Measurements from ENCODE around the gene TRMT61A. TPM values are rescaled to one million over a fixed set of nuclear protein-coding genes. Genes with fewer than 3 reads are reported as not detected.

TRMT61A gene
- total and polyA plus RNA-seq, 2 donors (not counting 3 experiments of a cell fraction or from before 2014, with no cell fraction given), result 6.8 to 10.6 TPM

DNA sequence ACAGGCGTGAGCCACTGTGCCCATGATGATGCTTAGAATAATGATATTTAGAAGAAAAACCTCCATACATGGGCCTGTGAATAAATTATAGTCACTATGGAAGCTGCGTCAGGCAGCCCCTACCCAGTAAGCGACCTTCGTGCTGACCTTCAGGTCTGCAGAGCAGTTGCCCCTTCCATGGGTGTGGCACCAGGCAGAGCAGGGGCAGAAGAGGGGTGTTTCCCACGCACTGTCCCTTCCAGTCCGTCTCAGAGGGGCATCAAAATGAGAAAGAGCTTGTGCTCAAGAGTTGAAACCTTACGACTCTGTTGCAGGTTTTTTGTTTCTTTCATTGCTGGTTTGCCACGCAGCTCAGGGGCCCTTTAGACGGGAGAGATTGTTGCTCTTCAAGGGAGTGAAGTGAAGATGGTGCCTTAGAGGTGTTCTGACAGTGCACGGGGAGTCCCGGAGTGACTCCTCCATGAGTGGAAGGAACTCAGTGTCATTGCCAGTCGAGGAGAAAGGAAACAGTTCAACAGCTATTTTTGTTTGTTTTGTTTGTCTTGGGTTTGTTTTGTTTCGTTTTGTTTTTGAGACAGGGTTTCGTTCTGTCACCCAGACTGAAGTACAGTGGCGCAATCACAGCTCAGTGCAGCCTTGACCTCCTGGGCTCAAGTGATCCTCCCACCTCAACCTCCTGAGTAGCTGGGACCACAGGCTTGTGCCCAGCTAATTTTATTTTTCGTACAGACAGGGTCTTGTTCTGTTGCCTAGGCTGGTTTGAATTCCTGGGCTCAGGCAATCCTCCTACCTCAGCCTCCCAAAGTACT is 20.3 kb upstream of the TRMT61A start:
- H3K79me2 ChIP-seq (ENCODE audit: control insufficient read depth, insufficient read depth, low read length), result no peaks in the 10 kb centered on the region
- H4K20me1 ChIP-seq (replicated peaks; ENCODE audit: control insufficient read depth, extremely low read depth, insufficient read depth, low read length), result no peaks in the 10 kb centered on the region
- DNase-seq (ENCODE audit: low read depth, low spot score) (no peak), FAIRE-seq (no peak)
- no peaks in the 10 kb centered on the region for H3K9me3 ChIP-seq (replicated peaks; ENCODE audit: control insufficient read depth, insufficient read depth, low read length)
- dilution Hi-C loops (cut with MboI; ENCODE audit: extremely low pct_ligation_motif_present, low sequenced_read_pairs) (no loop called here), intact Hi-C loops (cut with micrococcal nuclease) (no loop called here)
- H3K4me3 ChIP-seq (replicated peaks in 1 of 3; ENCODE audit: insufficient read depth in 1 of 3, low read depth in 1 of 3, low read length in 3 of 3), result no peak overlapping the region
- no peak overlapping the region for H3K9ac ChIP-seq (replicated peaks; ENCODE audit: extremely low read depth, insufficient read depth, low read length)
- H3K27me3 ChIP-seq (ENCODE audit: control insufficient read depth in 2 of 2, insufficient read depth in 2 of 2, low read length in 2 of 2), result no peaks in the 10 kb centered on the region
- H3K36me3 ChIP-seq (ENCODE audit: control insufficient read depth in 2 of 2, extremely low read depth in 1 of 2, insufficient read depth in 2 of 2, low read length in 2 of 2), result peaks cover 11 to 27% of the 10 kb centered on the region in 2 experiments
- ChIA-PET POLR2A (interaction anchor here (0.6 kb wide), 1 partner anchor 1414 kb away, joined by 3 read pairs; no protein-coding TSS in a partner anchor), CTCF (interaction anchor here (1.1 to 1.4 kb wide), 4 partner anchors 9 to 38 kb away, joined by 3 to 10 read pairs (median 6); no protein-coding TSS in a partner anchor)
- no TSS peak for BruUV-seq (replicated peaks)
- H3K4me2 ChIP-seq (ENCODE audit: insufficient read depth, low read length), result no peak overlapping the region
- H3K9me1 ChIP-seq (replicated peaks; ENCODE audit: control insufficient read depth, extremely low read depth, insufficient read depth, low read length), result no peaks in the 10 kb centered on the region
- H3K27ac ChIP-seq (ENCODE audit: insufficient read depth, low read depth, low read length), result no peak overlapping the region
- TF ChIP-seq POLR2AphosphoS5 (IDR thresholded peaks at IDR 0.05; ENCODE audit: insufficient read depth, low read depth, low read length), result no peak
- no peak for TF ChIP-seq JUN (IDR thresholded peaks at IDR 0.05; ENCODE audit: borderline replicate concordance, insufficient read depth, insufficient read length, low read depth)
- no peak for TF ChIP-seq GATA2 (IDR thresholded peaks at IDR 0.05; ENCODE audit: insufficient read depth, insufficient read length, low read depth, low read length)
- TF ChIP-seq POLR2A (IDR thresholded peaks at IDR 0.05; ENCODE audit: low read depth, low read length), result no peak
- TF ChIP-seq EZH2 (IDR thresholded peaks at IDR 0.05; ENCODE audit: borderline replicate concordance, low read depth, low read length, severe bottlenecking), result no peak
- no peak for TF ChIP-seq FOS (IDR thresholded peaks at IDR 0.05; ENCODE audit: borderline replicate concordance, insufficient read depth, low read length)
- TF ChIP-seq, protein P1, sequence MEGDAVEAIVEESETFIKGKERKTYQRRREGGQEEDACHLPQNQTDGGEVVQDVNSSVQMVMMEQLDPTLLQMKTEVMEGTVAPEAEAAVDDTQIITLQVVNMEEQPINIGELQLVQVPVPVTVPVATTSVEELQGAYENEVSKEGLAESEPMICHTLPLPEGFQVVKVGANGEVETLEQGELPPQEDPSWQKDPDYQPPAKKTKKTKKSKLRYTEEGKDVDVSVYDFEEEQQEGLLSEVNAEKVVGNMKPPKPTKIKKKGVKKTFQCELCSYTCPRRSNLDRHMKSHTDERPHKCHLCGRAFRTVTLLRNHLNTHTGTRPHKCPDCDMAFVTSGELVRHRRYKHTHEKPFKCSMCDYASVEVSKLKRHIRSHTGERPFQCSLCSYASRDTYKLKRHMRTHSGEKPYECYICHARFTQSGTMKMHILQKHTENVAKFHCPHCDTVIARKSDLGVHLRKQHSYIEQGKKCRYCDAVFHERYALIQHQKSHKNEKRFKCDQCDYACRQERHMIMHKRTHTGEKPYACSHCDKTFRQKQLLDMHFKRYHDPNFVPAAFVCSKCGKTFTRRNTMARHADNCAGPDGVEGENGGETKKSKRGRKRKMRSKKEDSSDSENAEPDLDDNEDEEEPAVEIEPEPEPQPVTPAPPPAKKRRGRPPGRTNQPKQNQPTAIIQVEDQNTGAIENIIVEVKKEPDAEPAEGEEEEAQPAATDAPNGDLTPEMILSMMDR (IDR thresholded peaks at IDR 0.05; ENCODE audit: extremely low read depth in 1 of 2, insufficient read depth in 1 of 2, low read depth in 1 of 2, low read length in 2 of 2), result no peak
- TF ChIP-seq MYC (IDR thresholded peaks at IDR 0.05; ENCODE audit: low read depth, low read length), result no peak
- TF ChIP-seq, protein P2, sequence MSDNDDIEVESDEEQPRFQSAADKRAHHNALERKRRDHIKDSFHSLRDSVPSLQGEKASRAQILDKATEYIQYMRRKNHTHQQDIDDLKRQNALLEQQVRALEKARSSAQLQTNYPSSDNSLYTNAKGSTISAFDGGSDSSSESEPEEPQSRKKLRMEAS (IDR thresholded peaks at IDR 0.05; ENCODE audit: insufficient read depth, insufficient read length), result no peak
- H3K4me1 ChIP-seq (ENCODE audit: control insufficient read depth, extremely low read depth, insufficient read depth, low read length), result no peaks in the 10 kb centered on the region
- H2AFZ ChIP-seq (ENCODE audit: low read depth, low read length), result no peak overlapping the region
